CD4-positive, alpha-beta T cell treated with Interleukin-1 beta for 1 hour (primary cell): Measurements from ENCODE around the gene TAL1.

Experiments used
- DNase-seq, 2 donors: peaks; one replicate each; pipeline ENCODE4 v3.0.0-alpha.2; 2020 to 2022

TAL1 gene

DNA sequence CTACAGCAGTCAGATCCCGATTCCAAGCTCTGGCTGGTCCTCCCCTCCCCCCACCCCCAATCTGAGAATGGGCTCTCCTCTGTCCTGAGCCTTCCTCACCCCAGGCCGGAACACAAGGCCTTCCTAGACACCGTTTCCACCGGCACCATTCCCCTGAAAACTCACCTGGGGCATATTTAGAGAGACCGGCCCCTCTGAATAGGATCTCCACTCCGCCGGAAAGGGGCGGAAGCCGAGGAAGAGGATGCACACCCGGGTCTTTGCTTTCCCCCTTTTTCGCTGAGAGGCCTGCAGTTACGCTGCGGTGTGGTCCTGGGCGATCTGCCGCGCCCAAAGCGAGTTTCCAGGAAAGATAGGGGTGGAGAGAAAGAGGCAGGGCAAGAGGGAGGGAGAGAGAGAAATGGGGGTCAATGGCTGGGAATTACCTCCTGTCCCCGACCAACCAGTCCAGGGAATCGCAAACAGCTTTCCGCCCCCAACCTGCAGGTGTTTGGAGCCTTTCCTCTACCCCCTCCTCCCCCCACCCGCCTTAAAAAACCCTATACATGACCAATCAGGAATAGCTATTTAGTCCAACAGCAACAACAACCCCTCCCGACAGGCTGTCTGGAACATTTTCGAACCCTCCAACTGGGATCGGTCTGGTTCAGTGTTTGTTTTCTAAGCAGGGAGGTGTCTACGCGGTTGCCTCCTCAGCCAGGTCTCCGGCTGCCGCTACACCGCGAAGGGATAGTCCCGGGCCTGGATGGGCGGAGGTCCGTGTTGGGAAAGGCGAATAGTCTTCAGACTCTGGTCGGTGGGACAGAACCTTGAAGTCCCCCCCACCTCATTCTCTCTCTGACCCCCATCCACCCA lies 2.8 kb downstream of the TAL1 start:
- DNase-seq, result no peak

DNA sequence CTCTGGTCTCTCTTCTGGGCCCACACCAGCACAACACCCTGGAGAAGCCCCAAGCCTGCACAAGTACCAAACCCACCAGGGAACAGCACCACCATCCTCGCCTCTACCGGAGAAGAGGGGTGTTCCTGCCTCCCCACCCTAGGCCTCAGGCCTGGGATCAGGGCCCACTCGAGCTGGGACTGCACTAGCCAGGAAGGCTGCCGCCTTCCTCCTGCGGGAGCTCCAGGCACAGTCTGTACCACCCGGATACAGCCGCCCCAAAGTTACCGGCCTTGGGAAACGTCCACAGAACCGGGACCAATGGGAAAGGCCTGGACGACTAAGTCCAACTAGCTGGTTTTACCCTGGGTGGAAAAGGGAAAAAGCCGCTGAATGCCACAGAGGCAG lies 3.4 kb downstream of the TAL1 start:
- no peak for DNase-seq

DNA sequence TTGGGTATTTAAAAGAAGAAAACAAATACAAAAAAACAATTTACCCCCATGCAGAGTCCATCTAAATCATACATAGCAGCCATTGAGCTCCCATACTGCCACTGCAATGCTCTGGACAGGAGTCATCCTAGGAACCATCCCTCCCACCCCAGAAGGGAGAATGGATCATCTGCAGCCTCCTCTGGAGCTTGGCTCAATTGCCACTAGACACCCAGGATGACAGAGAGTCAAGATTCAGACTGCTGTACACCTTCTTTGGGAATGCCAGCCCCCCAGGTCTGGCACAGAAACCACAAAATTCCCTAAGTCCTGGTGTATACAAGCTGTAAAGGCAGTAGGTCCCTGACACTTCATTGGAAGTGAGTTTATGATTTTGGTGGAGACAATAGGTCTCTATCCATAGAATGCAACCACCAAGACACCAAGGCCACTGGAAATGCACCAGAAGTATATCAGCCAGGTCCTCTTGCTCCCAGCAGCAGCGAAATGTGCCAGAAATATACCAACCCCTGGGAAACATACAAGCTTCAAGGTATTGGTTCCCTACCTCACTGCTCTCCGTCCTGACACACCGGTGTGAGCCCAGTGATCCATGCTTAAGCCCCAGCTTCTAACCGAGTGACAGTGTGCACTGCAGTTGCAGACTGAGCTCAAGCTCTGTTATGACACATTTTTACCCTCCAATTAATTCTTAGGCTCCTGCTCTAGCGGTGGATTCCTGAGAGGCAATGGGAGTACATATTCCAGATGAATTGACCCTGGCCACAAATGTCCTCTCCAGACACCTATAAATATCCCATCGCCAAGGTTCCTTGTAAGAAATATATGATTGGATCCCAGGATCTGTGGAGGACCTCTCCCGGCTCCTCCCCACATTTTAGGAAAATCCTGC lies 4.4 kb downstream of the TAL1 start:
- no peak for DNase-seq

DNA sequence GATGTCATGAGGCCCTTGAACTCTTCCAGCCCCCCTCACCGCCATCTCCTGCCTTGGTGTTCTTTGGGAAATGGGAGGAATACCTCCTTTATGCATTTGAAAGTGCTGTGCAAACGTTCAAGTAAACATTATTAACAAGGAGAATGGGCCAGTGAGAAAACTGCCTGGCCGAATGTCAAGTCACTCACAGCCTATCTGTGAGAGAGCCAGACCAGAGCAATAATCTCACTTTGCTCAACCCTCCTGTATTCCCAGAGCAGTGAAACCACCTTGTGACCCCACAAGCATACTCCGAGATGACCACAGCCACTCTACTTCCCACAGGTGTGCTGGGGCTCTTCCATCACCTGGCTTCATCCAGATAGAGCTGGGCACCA lies 5.2 kb downstream of the TAL1 start:
- DNase-seq, result no peak

DNA sequence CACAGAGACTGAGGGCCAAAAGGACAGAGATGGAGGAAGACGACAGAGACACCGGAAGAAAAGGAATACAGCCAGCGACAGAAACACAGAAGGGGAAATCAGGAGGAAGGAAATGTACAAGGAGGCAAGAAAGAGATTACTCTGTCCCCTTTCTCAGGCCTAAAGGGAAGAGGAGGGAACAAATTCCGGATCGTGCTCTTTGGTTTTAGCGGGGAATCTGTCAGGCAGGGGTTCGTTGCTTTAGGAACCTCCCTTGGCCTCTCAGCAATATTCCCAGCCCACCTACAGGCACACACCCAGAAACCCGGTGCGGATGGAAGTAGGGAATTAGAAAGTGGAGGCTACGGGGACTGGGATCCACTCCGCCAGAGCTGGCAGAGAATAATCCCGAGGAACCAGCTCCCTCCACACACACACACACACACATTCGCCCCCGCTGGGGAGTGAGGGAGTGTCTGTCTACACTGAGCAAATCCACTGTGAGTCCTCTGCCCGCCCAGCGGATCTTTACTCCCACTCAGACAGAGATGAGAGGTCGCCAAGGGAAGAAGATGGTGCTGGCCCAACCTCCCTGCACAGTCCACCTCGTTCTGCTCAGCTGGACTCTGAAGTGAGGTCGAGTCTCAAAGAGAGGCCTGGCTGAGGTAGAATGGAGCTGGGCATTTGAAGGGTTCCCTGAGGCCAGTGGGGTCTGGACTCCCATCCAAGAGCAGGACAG lies 5.7 kb downstream of the TAL1 start:
- DNase-seq, result no peak

DNA sequence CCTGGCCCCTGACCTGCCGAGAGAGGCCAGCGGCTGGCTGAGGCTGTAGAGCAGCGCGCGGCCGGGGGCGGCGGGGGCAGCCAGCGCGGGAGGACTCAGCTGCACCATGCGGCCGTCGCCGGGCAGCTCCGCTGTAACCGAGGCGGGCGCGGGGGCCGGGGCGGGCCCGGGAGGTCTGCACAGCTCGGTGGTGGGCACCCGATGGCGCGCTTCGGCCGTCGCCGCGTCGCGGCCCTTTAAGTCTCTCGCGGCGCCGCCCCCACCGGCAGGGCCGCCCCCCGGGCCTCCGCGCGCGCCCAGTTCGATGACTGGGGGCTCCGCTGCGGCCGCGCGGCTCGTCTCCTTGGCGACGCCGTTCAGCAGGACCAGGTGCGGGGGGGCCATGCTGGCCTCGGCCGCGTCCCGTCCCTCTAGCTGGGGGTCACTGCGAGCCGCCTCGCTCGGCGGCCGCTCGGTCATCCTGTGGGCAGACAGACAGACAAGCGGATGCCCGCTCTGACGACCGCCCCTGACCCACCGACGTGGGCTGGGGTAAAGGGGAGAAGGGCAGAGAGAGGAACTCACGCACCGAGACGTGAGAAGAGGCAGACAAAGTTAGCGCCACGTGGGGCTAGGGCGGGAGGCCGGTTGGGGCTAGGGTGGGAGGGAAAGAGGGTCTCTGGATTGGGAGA lies 6.5 kb downstream of the TAL1 start:
- no peak for DNase-seq

DNA sequence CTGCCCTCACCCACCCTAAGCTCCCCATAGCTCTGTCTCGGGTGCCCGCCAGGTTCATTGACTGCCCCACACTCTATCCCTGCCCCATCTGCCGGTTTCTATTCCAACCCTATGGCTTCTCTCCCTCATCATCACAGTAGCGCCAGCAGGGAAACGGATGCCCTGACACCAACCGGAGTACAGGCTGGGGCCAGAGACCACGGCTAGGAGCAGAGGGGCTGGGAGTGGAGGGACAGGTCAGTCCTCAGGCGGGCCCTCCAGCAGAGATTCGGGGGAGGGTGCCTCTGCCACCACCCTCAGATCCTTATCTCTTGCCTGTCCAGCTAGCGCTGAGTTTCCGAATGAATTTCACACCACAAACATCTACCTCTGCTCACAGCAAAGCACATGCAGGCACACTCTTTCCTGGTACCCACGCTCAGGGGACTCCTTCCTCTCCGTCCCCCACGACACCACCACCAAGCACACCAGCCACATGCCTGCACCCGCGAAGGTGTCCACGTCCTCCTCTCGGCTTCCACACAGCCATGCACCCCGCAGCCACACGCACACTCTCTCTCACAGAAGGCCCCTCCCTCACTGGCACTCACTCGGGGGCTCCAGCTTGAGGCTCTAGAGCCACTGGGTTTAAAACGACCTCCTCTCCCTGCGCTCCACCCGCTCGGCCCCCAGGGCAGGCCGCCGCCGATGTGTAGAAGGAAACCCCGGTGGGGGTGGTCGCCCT lies 7.2 kb downstream of the TAL1 start:
- DNase-seq, result no peak

DNA sequence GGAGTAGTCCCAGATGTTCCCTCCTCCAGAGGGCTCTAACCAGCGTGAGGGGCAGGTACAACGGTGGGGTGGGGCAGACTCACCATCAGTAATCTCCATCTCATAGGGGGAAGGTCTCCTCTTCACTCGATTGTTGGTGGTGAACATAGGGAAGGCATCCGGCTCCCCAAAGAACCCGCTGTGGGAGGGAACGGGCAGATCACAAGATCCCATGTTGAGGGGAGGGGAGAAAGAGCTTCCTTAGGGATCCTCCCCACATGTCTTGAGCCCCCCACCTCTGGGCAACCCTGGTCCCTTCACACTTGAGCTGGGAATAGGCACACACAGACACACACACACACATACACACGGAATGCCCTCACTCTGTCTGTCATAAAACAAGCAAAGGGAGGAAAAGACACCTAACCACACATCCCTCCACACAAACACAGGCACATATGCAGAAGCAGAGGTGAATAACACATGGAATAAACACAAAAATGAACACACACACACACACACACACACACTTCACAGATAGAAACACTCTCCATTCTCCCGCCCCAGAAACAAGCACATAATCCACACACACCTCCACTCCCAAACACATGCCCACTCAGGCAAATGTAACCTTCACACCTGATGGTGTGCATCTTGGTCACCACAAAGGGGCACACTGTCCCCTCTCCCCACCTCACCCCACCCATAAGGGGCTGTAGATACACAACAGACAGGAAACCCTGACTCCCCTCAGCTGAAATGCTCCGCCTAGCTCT lies 7.9 kb downstream of the TAL1 start:
- no peak for DNase-seq

DNA sequence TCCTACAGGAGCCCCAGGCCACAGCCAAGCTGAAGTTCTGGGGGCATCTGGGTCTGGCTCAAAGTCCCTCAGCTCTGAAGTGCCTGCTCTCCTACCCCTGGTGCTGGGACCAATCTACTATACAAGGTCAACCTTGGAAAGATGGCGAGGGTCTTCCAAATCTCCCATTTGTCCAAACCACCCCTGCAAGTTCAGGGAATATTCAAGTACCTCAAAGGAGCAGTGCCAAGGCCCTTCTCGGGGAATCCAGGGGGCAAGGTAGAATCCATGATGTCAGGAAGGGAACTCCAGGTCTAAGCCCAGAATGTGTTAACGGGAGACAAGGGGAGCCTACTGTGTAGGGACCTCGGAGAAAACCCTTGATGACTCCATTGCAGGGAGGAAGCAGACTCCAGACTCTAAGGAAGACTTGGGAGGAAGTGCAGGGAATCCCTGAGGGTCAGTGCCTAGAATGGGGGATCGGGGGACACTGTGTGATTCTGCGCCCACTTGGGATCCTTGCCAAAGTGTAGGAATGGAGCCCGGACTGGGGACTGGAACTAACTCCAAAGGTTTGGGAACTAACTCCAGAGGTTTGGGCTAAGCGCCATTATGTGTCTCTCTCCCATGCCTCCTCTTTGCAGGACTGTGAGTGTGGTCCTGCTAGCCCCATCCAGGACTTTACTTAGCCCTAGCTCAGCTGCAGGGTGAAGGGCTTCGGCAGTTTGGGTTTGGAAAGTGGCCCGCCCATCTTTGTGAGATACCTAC lies 8.7 kb downstream of the TAL1 start:
- DNase-seq, result no peak

DNA sequence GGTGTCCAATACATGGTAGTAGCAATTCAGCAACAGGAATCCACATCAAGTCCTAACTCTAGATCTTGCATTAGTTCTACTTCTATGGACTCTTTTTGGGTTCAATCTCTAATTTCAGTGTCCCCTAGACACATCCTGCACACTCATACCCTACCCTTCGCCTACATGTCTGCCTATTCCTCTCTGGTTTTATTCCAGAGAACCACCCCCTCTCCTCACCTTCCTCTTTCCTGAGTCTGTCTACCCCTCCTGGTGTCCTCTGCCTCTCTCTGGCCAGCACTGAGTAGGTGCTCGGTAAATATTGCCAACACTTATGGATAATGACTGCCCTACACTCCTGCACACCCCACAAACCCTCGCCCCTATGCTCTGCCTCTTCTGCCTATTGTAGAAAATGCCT lies 9.5 kb downstream of the TAL1 start:
- DNase-seq, result no peak

DNA sequence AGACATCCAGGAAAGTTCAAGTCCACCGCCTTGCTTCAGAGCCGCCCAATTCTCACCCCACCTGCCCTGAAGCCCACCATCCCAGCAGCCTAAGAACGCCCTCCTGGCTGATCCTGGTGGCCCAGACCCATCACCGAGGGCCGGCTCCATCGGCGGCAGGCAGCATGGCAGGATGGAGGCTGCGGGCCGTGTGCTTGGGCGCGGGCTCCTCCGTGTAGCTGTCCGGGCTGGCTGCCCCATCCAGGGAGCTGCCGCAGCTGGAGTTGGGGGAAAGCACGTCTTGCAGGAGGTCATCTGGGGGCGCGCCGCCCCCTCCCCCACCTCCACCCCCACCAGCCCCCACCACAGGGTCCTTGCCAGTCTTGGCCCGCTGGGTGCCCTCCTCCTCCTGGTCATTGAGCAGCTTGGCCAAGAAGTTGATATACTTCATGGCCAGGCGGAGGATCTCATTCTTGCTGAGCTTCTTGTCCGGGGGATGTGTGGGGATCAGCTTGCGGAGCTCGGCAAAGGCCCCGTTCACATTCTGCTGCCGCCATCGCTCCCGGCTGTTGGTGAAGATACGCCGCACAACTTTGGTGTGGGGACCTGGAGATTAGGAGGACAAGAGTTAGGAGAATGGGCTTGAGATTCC lies 12.3 kb downstream of the TAL1 start:
- DNase-seq, result no peak

DNA sequence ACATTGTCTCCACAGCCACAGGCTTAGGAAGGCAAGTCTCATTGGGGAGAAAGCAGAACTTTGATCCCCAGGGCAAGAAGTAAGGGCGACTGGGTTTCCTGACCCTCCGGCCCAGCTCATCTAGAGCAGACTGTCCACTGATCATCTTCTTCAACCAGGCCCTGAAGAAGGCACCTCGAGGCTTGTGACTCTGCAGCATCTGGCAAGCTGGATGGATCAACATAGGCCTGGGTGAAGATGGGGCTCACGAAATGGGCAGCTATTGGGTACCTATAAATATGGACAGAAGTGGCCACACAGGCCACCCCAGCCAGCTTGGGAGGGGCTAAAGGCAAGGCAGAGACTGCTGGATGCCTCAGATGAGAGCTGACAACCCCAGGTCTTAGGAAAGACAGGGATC lies 13.0 kb downstream of the TAL1 start:
- no peak for DNase-seq

DNA sequence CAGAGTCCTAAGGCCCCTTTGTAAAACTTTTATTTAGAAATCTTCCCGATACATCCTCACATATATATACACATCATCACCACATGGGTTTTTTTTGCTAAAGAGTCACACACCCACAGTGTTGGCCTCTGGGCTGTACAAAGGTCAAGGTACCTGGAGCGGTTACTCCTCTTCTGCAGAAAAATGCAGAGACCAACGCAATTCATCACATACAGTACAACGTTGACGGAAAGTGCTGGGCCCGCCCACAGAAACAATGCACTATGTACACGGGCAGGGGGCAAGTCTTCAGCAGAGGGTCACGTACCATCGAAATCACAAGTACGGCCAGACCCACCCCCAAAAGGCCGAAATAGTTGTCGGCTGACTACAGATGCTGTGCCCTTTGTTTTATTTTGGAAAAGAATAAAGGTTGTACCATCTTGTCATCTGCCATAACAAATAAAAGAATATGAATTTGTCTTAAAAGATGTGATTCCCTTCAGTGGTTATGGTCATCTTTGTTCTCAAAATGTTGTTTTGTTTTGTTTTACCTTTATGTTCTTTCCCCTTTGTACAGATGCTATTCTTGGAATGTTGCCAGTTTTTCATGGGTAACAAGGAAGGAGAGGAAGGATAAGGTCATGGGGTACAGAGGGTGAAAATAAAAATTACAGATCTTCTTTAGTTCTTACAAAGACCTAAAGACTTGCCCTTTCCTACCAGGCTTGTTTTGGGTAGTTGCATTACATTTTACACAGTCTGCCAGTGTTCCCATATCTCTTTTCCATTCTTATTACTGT lies 15.6 kb downstream of the TAL1 start:
- no peak for DNase-seq

DNA sequence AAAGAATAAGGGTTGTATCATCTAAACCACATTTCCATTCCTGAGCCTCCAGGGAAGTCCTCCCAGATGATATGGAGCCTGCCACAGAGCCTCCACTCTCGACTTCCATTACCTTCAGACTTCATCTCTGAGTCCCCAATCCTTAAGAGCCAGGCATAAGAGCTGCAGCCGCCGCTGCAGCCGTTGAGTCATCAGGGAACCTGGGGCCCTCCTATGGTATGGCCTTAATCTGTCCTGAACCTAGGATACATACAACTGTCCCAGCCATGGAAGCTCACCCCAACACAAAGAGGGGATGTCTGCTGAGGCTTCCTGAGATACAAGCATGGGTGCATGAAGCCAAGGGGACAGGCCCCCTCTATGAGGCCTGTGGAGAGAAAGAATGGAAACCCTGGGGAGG lies 16.3 kb downstream of the TAL1 start:
- no peak for DNase-seq

DNA sequence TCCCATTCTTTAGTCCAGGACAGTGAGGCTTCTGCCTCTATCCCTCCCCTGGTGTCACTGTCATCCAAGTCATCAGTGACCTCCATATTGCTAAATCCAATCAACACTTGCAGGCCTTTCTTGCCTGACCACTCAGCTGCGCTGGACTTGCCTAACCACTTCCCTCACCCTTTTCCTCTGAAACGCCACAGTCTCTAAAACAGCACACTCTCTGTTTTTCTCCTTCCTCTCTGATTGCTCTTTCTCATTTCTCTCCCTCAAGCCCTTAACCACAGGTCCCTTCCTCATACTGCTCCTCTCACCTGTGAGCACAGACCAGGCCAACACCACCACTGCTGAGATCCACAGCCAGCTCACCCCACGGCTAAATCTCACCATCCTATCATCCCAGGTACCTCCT lies 17.5 kb downstream of the TAL1 start:
- no peak for DNase-seq

DNA sequence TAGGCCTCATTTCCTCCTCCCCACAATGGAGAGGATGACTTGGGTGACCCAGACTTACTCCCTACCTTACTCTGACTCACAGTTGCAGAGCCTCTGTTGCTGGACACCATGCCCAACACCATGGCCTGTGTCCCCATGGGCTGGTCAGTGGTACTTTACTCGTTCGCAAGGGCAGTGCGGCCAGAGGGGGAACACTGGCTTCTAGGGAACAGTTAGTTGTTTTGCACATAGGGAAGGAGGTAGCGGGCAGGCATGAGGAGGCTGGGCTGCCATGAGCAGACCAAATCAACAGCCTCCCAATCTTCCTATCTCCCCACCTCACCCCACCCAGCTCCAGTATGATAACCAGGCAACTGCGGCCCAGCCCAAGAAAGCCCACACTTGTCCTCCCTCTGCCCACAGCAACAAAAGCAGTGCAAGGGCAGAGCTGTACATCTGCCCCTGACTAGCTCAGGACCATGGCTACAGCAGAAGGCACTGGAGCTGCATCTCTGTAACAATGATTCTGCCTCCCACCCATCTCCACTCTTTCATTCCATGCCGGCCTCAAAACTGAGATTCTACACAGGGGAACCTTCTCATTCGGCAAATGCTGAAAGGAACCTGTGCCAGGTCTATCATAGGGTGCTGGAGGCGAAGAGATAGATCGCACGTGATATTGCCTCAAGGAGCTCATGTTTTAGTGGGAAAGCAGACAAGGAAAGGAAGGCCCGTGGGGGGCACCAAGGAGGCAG lies 18.6 kb downstream of the TAL1 start:
- DNase-seq, result no peak

DNA sequence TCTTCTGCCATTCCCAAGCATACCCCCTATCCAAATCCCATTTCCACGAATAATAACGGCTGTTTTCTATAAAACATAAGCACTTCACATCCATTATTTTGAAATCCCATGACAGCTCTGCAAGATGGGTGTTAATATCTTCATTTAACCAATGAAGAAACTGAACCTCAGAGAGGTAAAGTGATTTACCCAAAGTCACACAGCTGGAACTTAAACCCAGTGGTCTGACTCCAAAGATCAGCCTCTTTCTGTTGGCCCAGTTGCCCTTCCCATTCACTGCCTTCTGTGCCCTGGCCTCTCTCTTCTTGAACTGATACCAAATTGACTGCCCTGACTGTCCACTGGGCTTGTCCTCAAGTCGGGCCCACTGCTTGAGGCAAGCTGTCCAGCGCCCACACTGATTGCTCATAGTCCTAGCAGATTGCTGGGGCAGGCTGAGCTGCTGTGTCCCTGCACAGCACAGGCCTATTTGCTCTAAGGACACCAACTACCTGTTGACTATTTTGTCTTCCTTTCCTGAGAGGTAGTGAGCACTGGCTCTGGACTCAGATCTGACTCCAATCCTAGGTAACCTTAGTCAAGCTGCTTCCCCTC lies 19.3 kb downstream of the TAL1 start:
- no peak for DNase-seq

DNA sequence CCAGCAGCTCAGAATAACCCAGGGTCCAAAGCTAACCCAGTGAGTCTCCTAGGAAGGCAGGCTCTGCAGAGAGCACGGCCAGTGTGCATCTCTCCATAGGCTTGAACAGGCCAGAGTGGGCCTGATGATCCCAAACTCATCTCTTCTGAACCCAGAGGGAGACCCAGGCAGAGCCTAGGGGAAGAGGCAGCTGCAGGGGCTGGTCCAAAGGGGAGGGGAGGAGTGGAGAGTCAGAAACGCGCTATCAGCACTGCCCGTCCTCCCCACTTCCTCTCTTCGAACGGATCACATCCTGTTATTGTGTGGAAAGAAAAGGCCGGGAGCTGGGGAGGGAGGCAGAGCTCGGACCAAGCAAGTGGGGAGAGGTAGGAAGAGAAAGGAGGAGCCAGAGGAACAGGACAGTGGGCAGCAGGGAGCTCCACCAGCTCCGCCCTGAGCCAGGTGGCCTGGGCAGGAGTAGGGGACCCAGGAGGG lies 20.2 kb downstream of the TAL1 start:
- DNase-seq, result no peak
